Measurements from ENCODE around the gene TATDN2. TPM values are rescaled to one million over a fixed set of nuclear protein-coding genes. Genes with fewer than 3 reads are reported as not detected.

The TATDN2 gene
- total RNA-seq, 4 donors from 2014 or later: 22.1 to 33.7 (median 26.3) TPM

DNA sequence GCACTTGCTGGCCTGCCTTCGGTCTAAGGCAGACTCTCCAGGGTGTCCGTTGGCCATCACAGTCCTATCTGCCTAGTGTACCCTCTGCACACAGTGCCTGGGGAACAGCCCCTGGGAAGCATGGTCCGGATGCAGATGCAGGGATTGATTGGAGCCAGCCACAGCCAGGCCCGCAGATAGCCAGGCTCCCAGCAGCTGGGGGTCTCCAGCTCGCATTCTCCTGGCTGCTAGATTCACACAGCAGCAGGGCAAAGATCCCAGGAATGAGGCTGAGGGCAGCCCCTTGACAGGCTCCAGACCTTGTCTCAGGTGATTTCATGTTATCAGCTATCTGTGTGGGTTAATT is 42.1 kb upstream of the TATDN2 start:
- Histone ChIP-seq H3K9me3 (no peaks in the 10 kb centered on the region), H3K36me3 (peaks cover 3% of the 10 kb centered on the region), H3K4me3 (no peak overlapping the region), H3K4me1 (peaks cover 21% of the 10 kb centered on the region), H3K27me3 (no peaks in the 10 kb centered on the region), H3K27ac (no peak overlapping the region)
- DNase-seq (ENCODE audit: low spot score in 2 of 2): no peak
- 86% methylated on average over 5 of the region's 5 CpGs for WGBS
- TF ChIP-seq EP300 (IDR thresholded peaks at IDR 0.05) (no peak), POLR2A (IDR thresholded peaks at IDR 0.05) (no peak), POLR2AphosphoS5 (IDR thresholded peaks at IDR 0.05) (no peak)
- TF ChIP-seq, protein P1, sequence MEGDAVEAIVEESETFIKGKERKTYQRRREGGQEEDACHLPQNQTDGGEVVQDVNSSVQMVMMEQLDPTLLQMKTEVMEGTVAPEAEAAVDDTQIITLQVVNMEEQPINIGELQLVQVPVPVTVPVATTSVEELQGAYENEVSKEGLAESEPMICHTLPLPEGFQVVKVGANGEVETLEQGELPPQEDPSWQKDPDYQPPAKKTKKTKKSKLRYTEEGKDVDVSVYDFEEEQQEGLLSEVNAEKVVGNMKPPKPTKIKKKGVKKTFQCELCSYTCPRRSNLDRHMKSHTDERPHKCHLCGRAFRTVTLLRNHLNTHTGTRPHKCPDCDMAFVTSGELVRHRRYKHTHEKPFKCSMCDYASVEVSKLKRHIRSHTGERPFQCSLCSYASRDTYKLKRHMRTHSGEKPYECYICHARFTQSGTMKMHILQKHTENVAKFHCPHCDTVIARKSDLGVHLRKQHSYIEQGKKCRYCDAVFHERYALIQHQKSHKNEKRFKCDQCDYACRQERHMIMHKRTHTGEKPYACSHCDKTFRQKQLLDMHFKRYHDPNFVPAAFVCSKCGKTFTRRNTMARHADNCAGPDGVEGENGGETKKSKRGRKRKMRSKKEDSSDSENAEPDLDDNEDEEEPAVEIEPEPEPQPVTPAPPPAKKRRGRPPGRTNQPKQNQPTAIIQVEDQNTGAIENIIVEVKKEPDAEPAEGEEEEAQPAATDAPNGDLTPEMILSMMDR (IDR thresholded peaks at IDR 0.05): no peak

GRCh38 chr3:10213156-10213792 is 35.0 kb upstream of the TATDN2 start:
- WGBS: 83% methylated on average over 9 of the region's 9 CpGs
- Histone ChIP-seq H3K9me3 (no peaks in the 10 kb centered on the region), H3K4me1 (no peaks in the 10 kb centered on the region), H3K27ac (no peak overlapping the region), H3K36me3 (peaks cover 5% of the 10 kb centered on the region), H3K27me3 (no peaks in the 10 kb centered on the region), H3K4me3 (no peak overlapping the region)
- TF ChIP-seq, protein P1 (IDR thresholded peaks at IDR 0.05): no peak
- TF ChIP-seq POLR2A (IDR thresholded peaks at IDR 0.05): no peak
- no peak for TF ChIP-seq EP300 (IDR thresholded peaks at IDR 0.05)
- TF ChIP-seq POLR2AphosphoS5 (IDR thresholded peaks at IDR 0.05): no peak
- DNase-seq (ENCODE audit: low spot score in 2 of 2): no peak

- H3K27me3 ChIP-seq: no peaks in the 10 kb centered on the region
- no peak for TF ChIP-seq POLR2A (IDR thresholded peaks at IDR 0.05)
- TF ChIP-seq EP300 (IDR thresholded peaks at IDR 0.05): no peak
- TF ChIP-seq, protein P1 (IDR thresholded peaks at IDR 0.05): no peak
- TF ChIP-seq POLR2AphosphoS5 (IDR thresholded peaks at IDR 0.05): no peak
- H3K4me3 ChIP-seq: no peak overlapping the region
- H3K4me1 ChIP-seq: no peaks in the 10 kb centered on the region
- H3K36me3 ChIP-seq: peaks cover 5% of the 10 kb centered on the region
- H3K9me3 ChIP-seq: no peaks in the 10 kb centered on the region
- H3K27ac ChIP-seq: no peak overlapping the region
- 90% methylated on average over 6 of the region's 6 CpGs for WGBS
- DNase-seq (ENCODE audit: low spot score in 2 of 2): no peak
Measured at GRCh38 chr3:10215578-10216368, 32.5 kb upstream of the TATDN2 start.

- no peak overlapping the region for H3K27ac ChIP-seq
- no peaks in the 10 kb centered on the region for H3K27me3 ChIP-seq
- DNase-seq (ENCODE audit: low spot score in 2 of 2): no peak
- no peak overlapping the region for H3K4me3 ChIP-seq
- H3K4me1 ChIP-seq: no peaks in the 10 kb centered on the region
- H3K36me3 ChIP-seq: peaks cover 5% of the 10 kb centered on the region
- 91% methylated on average over 3 of the region's 3 CpGs for WGBS
- H3K9me3 ChIP-seq: no peaks in the 10 kb centered on the region
- TF ChIP-seq POLR2A (IDR thresholded peaks at IDR 0.05) (no peak), EP300 (IDR thresholded peaks at IDR 0.05) (no peak), POLR2AphosphoS5 (IDR thresholded peaks at IDR 0.05) (no peak)
- TF ChIP-seq, protein P1 (IDR thresholded peaks at IDR 0.05): no peak
Measured at GRCh38 chr3:10217359-10217758, 30.9 kb upstream of the TATDN2 start.

GRCh38 chr3:10219737-10220136 is 28.5 kb upstream of the TATDN2 start:
- no peaks in the 10 kb centered on the region for H3K9me3 ChIP-seq
- no peak overlapping the region for H3K27ac ChIP-seq
- H3K36me3 ChIP-seq: peaks cover 3% of the 10 kb centered on the region
- TF ChIP-seq POLR2A (IDR thresholded peaks at IDR 0.05) (no peak), EP300 (IDR thresholded peaks at IDR 0.05) (no peak), POLR2AphosphoS5 (IDR thresholded peaks at IDR 0.05) (no peak)
- TF ChIP-seq, protein P1 (IDR thresholded peaks at IDR 0.05): no peak
- no peak for DNase-seq (ENCODE audit: low spot score in 2 of 2)
- no peaks in the 10 kb centered on the region for H3K27me3 ChIP-seq
- no peak overlapping the region for H3K4me3 ChIP-seq
- WGBS: 88% methylated on average over 9 of the region's 9 CpGs
- H3K4me1 ChIP-seq: peaks cover under 1% of the 10 kb centered on the region
